Measurements from ENCODE around the gene TACO1. TPM values are rescaled to one million over a fixed set of nuclear protein-coding genes. Genes with fewer than 3 reads are reported as not detected.

Gene TACO1
- total and polyA plus RNA-seq, 2 of the 4 experiments (the other 2 are of a cell fraction) = 6.5 to 28.8 TPM

GRCh38 chr17:63567229-63567628 lies 33.5 kb upstream of the TACO1 start:
- H3K36me3 ChIP-seq (ENCODE audit: control insufficient read depth, insufficient read depth, low read length) = peaks cover 3% of the 10 kb centered on the region; the same call in 1 of the 2 replicates
- no peak overlapping the region for H3K23ac ChIP-seq (ENCODE audit: low read depth, low read length)
- intact Hi-C loops (cut with micrococcal nuclease) (no loop called here), in situ Hi-C loops (cut with MboI; ENCODE audit: low sequenced_read_pairs) (no loop called here), dilution Hi-C loops (cut with HindIII; ENCODE audit: low sequenced_read_pairs, unreplicated experiment) (no loop called here)
- H2AFZ ChIP-seq (replicated peaks; ENCODE audit: low read length, poor library complexity) = no peak overlapping the region
- TF ChIP-seq RAD21 (IDR thresholded peaks at IDR 0.05; ENCODE audit: low read length) (no peak), USF2 (IDR thresholded peaks at IDR 0.05; ENCODE audit: low read depth, low read length) (no peak), POLR2A (IDR thresholded peaks at IDR 0.05; ENCODE audit: low read depth, low read length) (no peak), BHLHE40 (IDR thresholded peaks at IDR 0.05; ENCODE audit: low read depth, low read length) (no peak), RCOR1 (IDR thresholded peaks at IDR 0.05; ENCODE audit: insufficient replicate concordance, low read length) (no peak), FOS (IDR thresholded peaks at IDR 0.05; ENCODE audit: low read depth, low read length) (no peak), RFX5 (IDR thresholded peaks at IDR 0.05; ENCODE audit: low read depth, low read length) (no peak), CEBPB (IDR thresholded peaks at IDR 0.05; ENCODE audit: low read depth, low read length) (no peak), NFE2L2 (IDR thresholded peaks at IDR 0.05; ENCODE audit: low read depth, low read length) (no peak)
- H3K4ac ChIP-seq (ENCODE audit: low read depth, low read length) = no peak overlapping the region
- no peak overlapping the region for H2BK15ac ChIP-seq (ENCODE audit: low read depth, low read length)
- H2BK20ac ChIP-seq (ENCODE audit: low read depth, low read length) = no peak overlapping the region
- H3K27ac ChIP-seq (ENCODE audit: insufficient read depth, low read length) = no peak overlapping the region
- no peak overlapping the region for H3K56ac ChIP-seq (ENCODE audit: extremely low read depth, insufficient read depth, low read length)
- H3K79me1 ChIP-seq (ENCODE audit: low read depth in 1 of 2, low read length in 2 of 2) = peaks cover 24 to 73% of the 10 kb centered on the region in 2 experiments
- no TSS peak for BruUV-seq (replicated peaks)
- H3K14ac ChIP-seq (replicated peaks; ENCODE audit: low read depth, low read length) = no peak overlapping the region
- H3K27me3 ChIP-seq (ENCODE audit: control insufficient read depth, insufficient read depth, low read length) = no peaks in the 10 kb centered on the region
- POLR2A ChIA-PET (ENCODE audit: unreplicated experiment) = no interaction called here
- no CpG with 5 or more reads among the region's 1 CpG for WGBS, 2 experiments (ENCODE audit: extremely low coverage in 2 of 2, insufficient read length in 1 of 2)
- H3K9ac ChIP-seq (ENCODE audit: low read depth, low read length) = no peak overlapping the region
- peaks cover 14% of the 10 kb centered on the region for H3K9me1 ChIP-seq (ENCODE audit: insufficient read depth, low read length)
- no peak overlapping the region for H3K4me2 ChIP-seq (ENCODE audit: low read depth, low read length)
- H4K5ac ChIP-seq (ENCODE audit: low read depth, low read length) = no peak overlapping the region
- no peak overlapping the region for H3K4me3 ChIP-seq (ENCODE audit: insufficient read depth, low read depth, low read length)
- no peak overlapping the region for H3K18ac ChIP-seq (ENCODE audit: low read depth, low read length)
- peaks cover 78% of the 10 kb centered on the region for H4K20me1 ChIP-seq (ENCODE audit: insufficient read depth, low read length)
- DNase-seq (no peak), ATAC-seq (ENCODE audit: low read depth) (no peak)
- no peak overlapping the region for H2AK9ac ChIP-seq (replicated peaks; ENCODE audit: low read depth, low read length, poor library complexity)
- H2BK5ac ChIP-seq (ENCODE audit: low read depth, low read length, poor library complexity, severe bottlenecking) = no peak overlapping the region
- H2BK120ac ChIP-seq (ENCODE audit: low read depth, low read length) = no peak overlapping the region
- no peak overlapping the region for H4K91ac ChIP-seq (ENCODE audit: insufficient read depth, low read depth, low read length)
- CTCF ChIA-PET = no interaction called here
- H3K4me1 ChIP-seq (ENCODE audit: control insufficient read depth, insufficient read depth, low read length) = peaks cover 2% of the 10 kb centered on the region
- H2AK5ac ChIP-seq (ENCODE audit: low read depth, low read length) = no peak overlapping the region
- no peaks in the 10 kb centered on the region for H3K9me3 ChIP-seq (ENCODE audit: control insufficient read depth, insufficient read depth, low read length)
- no peak overlapping the region for H4K8ac ChIP-seq (ENCODE audit: low read depth in 2 of 2, low read length in 2 of 2)
